ENCODE data around the gene ATP8A1. TPM values are rescaled to one million over a fixed set of nuclear protein-coding genes. Genes with fewer than 3 reads are reported as not detected.

Gene ATP8A1
- total RNA-seq, 1 experiment from 2014 or later, result 14.3 TPM

DNA sequence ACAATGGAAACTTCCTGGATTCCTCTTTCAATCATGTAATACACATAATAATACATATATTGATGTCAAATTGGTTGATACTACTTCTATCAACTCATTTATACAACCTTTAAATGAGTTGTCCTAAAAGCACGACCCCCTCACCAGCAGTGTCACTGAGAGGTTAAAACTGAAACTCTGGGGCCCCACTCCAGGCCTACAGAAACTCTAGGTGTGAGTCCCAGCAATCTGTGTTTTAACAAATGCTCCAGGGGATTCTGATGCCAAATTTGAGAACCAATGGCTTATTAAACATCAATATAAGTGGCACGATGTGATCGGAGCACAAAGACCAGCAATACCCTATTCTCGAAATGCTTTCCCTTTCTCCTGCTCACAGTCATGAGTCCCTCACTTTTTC is 47.9 kb downstream of the ATP8A1 start (continued):
- TF ChIP-seq SMAD4 (CRISPR knock-in tag; IDR thresholded peaks at IDR 0.05), result no peak
- no peak for TF ChIP-seq ZNF138 (CRISPR knock-in tag; conservative IDR thresholded peaks at IDR 0.05)
- no peak for TF ChIP-seq ELF4 (CRISPR knock-in tag; IDR thresholded peaks at IDR 0.05; ENCODE audit: low read depth)
- no peak for TF ChIP-seq GRHL2 (CRISPR knock-in tag; IDR thresholded peaks at IDR 0.05; ENCODE audit: insufficient replicate concordance, severe bottlenecking)
- TF ChIP-seq, protein P1, sequence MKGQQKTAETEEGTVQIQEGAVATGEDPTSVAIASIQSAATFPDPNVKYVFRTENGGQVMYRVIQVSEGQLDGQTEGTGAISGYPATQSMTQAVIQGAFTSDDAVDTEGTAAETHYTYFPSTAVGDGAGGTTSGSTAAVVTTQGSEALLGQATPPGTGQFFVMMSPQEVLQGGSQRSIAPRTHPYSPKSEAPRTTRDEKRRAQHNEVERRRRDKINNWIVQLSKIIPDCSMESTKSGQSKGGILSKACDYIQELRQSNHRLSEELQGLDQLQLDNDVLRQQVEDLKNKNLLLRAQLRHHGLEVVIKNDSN (CRISPR knock-in tag; IDR thresholded peaks at IDR 0.05), result no peak
- TF ChIP-seq TEAD1 (CRISPR knock-in tag; IDR thresholded peaks at IDR 0.05), result no peak
- no peak for TF ChIP-seq TP53 (CRISPR knock-in tag; IDR thresholded peaks at IDR 0.05)
- TF ChIP-seq, protein P2, sequence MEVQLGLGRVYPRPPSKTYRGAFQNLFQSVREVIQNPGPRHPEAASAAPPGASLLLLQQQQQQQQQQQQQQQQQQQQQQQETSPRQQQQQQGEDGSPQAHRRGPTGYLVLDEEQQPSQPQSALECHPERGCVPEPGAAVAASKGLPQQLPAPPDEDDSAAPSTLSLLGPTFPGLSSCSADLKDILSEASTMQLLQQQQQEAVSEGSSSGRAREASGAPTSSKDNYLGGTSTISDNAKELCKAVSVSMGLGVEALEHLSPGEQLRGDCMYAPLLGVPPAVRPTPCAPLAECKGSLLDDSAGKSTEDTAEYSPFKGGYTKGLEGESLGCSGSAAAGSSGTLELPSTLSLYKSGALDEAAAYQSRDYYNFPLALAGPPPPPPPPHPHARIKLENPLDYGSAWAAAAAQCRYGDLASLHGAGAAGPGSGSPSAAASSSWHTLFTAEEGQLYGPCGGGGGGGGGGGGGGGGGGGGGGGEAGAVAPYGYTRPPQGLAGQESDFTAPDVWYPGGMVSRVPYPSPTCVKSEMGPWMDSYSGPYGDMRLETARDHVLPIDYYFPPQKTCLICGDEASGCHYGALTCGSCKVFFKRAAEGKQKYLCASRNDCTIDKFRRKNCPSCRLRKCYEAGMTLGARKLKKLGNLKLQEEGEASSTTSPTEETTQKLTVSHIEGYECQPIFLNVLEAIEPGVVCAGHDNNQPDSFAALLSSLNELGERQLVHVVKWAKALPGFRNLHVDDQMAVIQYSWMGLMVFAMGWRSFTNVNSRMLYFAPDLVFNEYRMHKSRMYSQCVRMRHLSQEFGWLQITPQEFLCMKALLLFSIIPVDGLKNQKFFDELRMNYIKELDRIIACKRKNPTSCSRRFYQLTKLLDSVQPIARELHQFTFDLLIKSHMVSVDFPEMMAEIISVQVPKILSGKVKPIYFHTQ (CRISPR knock-in tag; IDR thresholded peaks at IDR 0.05), result no peak
- TF ChIP-seq, protein P3, sequence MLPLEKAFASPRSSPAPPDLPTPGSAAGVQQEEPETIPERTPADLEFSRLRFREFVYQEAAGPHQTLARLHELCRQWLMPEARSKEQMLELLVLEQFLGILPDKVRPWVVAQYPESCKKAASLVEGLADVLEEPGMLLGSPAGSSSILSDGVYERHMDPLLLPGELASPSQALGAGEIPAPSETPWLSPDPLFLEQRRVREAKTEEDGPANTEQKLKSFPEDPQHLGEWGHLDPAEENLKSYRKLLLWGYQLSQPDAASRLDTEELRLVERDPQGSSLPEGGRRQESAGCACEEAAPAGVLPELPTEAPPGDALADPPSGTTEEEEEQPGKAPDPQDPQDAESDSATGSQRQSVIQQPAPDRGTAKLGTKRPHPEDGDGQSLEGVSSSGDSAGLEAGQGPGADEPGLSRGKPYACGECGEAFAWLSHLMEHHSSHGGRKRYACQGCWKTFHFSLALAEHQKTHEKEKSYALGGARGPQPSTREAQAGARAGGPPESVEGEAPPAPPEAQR (CRISPR knock-in tag; IDR thresholded peaks at IDR 0.05), result no peak
- no peak for TF ChIP-seq CREB1 (CRISPR knock-in tag; IDR thresholded peaks at IDR 0.05)

DNA sequence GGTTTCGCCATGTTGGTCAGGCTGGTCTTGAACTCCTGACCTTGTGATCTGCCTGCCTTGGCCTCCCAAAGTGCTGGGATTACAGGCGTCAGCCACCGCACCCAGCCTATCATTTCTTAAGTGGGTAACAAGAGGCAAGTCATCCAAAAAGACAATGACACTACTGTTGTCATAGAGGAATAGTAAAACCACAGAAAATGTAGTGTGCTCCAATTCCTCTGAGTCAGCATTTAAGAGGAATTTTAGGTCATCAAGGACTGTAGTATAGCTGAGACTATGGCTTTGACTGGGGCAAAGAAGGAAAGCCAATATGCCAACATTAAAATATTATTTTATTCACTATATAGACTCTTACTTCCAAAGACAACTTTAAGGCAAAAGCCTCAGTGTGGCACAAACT is 48.4 kb downstream of the ATP8A1 start:
- ATAC-seq, result no peak
- POLR2A ChIA-PET, result interaction anchor here (0.6 kb wide), 1 partner anchor 1461 kb away, joined by 5 read pairs; no protein-coding TSS in a partner anchor
- no peak for DNase-seq (ENCODE audit: low spot score)
- peaks cover 7% of the 10 kb centered on the region for H3K36me3 Mint-ChIP-seq
- H3K27ac Mint-ChIP-seq, result no peak overlapping the region
- H3K4me3 Mint-ChIP-seq, result no peak overlapping the region
- H3K27me3 Mint-ChIP-seq (ENCODE audit: low read depth), result no peaks in the 10 kb centered on the region
- TF ChIP-seq ZNF416 (CRISPR knock-in tag; IDR thresholded peaks at IDR 0.05) (no peak), NR1H2 (CRISPR knock-in tag; IDR thresholded peaks at IDR 0.05) (no peak)
- H3K4me1 Mint-ChIP-seq, result peaks cover 13% of the 10 kb centered on the region
- CTCF ChIA-PET, result no interaction called here
- H3K9me3 Mint-ChIP-seq, result no peaks in the 10 kb centered on the region

DNA sequence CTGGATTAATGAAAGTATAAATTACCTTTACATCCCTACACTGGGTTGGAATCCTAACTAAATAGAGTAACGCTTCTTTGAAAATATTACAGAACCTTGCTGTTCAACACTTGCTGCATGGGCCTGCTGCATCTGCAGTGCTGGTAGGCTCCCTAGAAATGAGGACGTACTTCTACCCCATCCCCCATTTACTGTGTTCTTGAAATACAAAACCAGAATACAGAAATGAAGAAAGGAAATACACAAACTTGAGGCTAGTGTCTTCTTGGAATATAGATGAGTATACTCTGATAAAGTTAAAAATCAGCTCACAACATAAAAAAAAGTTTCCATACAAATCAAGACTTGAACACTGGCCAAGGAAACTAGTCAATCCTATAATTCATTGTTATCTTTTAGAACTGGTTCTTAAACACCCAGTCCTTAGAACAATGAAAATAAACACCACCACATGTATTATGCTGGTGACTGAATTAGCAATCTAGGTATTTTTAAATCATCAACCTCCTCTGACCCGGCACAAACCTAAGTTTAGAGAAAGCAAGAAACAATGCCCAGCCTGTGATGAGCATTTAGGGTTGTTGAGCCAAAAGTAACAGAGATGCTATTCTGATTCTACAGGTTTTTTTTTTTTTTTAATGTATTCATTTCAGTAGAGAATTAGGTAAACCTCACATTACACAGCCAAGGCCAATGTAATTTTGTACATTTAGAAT is 49.7 kb downstream of the ATP8A1 start:
- Mint-ChIP-seq H3K27ac (no peak overlapping the region), H3K4me1 (peaks cover 8% of the 10 kb centered on the region), H3K27me3 (ENCODE audit: low read depth) (no peaks in the 10 kb centered on the region), H3K36me3 (peaks cover 7% of the 10 kb centered on the region), H3K4me3 (no peak overlapping the region), H3K9me3 (no peaks in the 10 kb centered on the region)
- POLR2A ChIA-PET, result no interaction called here
- no peak for DNase-seq (ENCODE audit: low spot score)
- ATAC-seq, result no peak
- CTCF ChIA-PET, result no interaction called here
- TF ChIP-seq PRRX2 (CRISPR knock-in tag; IDR thresholded peaks at IDR 0.05) (no peak), NR1H2 (CRISPR knock-in tag; IDR thresholded peaks at IDR 0.05) (no peak)

DNA sequence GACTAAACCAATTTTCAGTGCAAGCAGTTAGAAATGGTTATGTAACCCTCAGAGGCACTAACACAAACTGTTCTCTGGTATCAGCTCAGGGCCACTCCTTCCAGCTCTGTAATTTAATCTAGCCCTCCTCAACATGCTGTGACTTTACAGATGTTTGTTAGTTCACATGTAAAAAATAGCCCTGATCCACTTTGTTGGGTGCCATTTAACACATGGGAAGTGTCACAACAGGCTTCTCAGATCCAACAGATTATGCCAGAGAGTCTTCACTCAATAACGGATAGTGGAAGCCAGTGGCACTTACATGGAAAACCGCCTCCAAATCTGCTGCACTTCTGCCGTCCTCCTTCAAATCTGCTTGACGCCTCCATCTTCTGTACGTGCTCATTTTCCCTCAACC is 51.6 kb downstream of the ATP8A1 start:
- H3K27me3 Mint-ChIP-seq (ENCODE audit: low read depth), result no peaks in the 10 kb centered on the region
- ChIA-PET POLR2A (no interaction called here), CTCF (interaction anchor here (1.0 kb wide), 1 partner anchor 52 kb away, joined by 3 read pairs; the partner anchor contains the start of gene ATP8A1)
- H3K36me3 Mint-ChIP-seq, result no peaks in the 10 kb centered on the region
- DNase-seq (ENCODE audit: low spot score) (no peak), ATAC-seq (no peak)
- no peaks in the 10 kb centered on the region for H3K9me3 Mint-ChIP-seq
- H3K27ac Mint-ChIP-seq, result no peak overlapping the region
- H3K4me3 Mint-ChIP-seq, result no peak overlapping the region
- no peaks in the 10 kb centered on the region for H3K4me1 Mint-ChIP-seq
- TF ChIP-seq KAT7 (CRISPR knock-in tag; IDR thresholded peaks at IDR 0.05; ENCODE audit: borderline replicate concordance), result no peak
- no peak for TF ChIP-seq NR3C1 (CRISPR knock-in tag; conservative IDR thresholded peaks at IDR 0.05; ENCODE audit: low read depth)
- no peak for TF ChIP-seq RELA (CRISPR knock-in tag; IDR thresholded peaks at IDR 0.05; ENCODE audit: borderline replicate concordance)
- no peak for TF ChIP-seq NR2C2 (CRISPR knock-in tag; IDR thresholded peaks at IDR 0.05)
- TF ChIP-seq, protein P4, sequence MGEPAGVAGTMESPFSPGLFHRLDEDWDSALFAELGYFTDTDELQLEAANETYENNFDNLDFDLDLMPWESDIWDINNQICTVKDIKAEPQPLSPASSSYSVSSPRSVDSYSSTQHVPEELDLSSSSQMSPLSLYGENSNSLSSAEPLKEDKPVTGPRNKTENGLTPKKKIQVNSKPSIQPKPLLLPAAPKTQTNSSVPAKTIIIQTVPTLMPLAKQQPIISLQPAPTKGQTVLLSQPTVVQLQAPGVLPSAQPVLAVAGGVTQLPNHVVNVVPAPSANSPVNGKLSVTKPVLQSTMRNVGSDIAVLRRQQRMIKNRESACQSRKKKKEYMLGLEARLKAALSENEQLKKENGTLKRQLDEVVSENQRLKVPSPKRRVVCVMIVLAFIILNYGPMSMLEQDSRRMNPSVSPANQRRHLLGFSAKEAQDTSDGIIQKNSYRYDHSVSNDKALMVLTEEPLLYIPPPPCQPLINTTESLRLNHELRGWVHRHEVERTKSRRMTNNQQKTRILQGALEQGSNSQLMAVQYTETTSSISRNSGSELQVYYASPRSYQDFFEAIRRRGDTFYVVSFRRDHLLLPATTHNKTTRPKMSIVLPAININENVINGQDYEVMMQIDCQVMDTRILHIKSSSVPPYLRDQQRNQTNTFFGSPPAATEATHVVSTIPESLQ (CRISPR knock-in tag; IDR thresholded peaks at IDR 0.05), result no peak
- no peak for TF ChIP-seq SMAD4 (CRISPR knock-in tag; IDR thresholded peaks at IDR 0.05)
- TF ChIP-seq, protein P5, sequence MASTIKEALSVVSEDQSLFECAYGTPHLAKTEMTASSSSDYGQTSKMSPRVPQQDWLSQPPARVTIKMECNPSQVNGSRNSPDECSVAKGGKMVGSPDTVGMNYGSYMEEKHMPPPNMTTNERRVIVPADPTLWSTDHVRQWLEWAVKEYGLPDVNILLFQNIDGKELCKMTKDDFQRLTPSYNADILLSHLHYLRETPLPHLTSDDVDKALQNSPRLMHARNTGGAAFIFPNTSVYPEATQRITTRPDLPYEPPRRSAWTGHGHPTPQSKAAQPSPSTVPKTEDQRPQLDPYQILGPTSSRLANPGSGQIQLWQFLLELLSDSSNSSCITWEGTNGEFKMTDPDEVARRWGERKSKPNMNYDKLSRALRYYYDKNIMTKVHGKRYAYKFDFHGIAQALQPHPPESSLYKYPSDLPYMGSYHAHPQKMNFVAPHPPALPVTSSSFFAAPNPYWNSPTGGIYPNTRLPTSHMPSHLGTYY (CRISPR knock-in tag; IDR thresholded peaks at IDR 0.05), result no peak
- TF ChIP-seq GABPB1 (CRISPR knock-in tag; IDR thresholded peaks at IDR 0.05), result no peak
- TF ChIP-seq NFYB (CRISPR knock-in tag; conservative IDR thresholded peaks at IDR 0.05; ENCODE audit: low read depth), result no peak
- TF ChIP-seq HMGA2 (CRISPR knock-in tag; IDR thresholded peaks at IDR 0.05), result no peak
